ENCODE data around the gene BCLAF3. TPM values are rescaled to one million over a fixed set of nuclear protein-coding genes. Genes with fewer than 3 reads are reported as not detected.
A peak's percentile ranks its signal among the peaks of the same experiment; 100 is the strongest.

The BCLAF3 gene
- total and polyA plus RNA-seq, 3 donors from 2014 or later = 5.7 to 10.7 (median 7.7) TPM

DNA sequence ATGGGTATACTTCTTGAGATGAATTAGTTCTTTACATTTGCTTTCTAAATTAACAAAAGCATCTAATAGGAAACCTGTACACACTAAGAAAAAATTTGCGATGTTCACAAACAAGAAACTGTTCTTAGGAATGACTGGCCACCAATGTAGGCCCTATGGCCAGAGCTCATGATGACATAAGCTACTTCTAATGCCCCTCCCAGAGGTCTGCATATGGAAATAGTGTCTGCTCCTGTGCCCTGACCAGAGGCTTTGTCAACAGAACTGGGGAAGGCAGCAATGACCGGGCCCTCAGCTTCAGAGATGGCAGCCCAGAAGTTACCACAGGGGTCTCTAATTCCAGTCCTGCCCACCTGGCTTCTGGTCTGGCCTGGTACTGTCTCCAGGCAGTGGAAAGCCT, 15.0 kb upstream of the BCLAF3 start:
- H3K27ac ChIP-seq = no peak overlapping the region
- WGBS, 2 donors = 52 to 96% methylated on average over 2 of the region's 2 CpGs
- intact Hi-C loops (cut with DNase I; ENCODE audit: low total_unique reads) = no loop called here
- no peak for TF ChIP-seq POLR2A (IDR thresholded peaks at IDR 0.05)
- DNase-seq = no peak
- H3K4me1 ChIP-seq = no peaks in the 10 kb centered on the region
- no peaks in the 10 kb centered on the region for H3K27me3 ChIP-seq
- no peaks in the 10 kb centered on the region for H3K9me3 ChIP-seq
- H3K36me3 ChIP-seq (ENCODE audit: low read depth, missing control alignments) = no peaks in the 10 kb centered on the region
- H3K4me3 ChIP-seq = no peak overlapping the region

GRCh38 chrX:20001588-20001987, 10.7 kb upstream of the BCLAF3 start:
- no peak for DNase-seq
- Histone ChIP-seq H3K4me1 (no peaks in the 10 kb centered on the region), H3K27me3 (no peaks in the 10 kb centered on the region), H3K27ac (no peak overlapping the region), H3K4me3 (no peak overlapping the region), H3K9me3 (no peaks in the 10 kb centered on the region), H3K36me3 (ENCODE audit: low read depth, missing control alignments) (no peaks in the 10 kb centered on the region)
- WGBS, 2 donors = 72 to 90% methylated on average over 2 to 4 of the region's 4 CpGs
- intact Hi-C loops (cut with DNase I; ENCODE audit: low total_unique reads) = no loop called here
- TF ChIP-seq POLR2A (IDR thresholded peaks at IDR 0.05) = no peak
- TF ChIP-seq, protein P1, sequence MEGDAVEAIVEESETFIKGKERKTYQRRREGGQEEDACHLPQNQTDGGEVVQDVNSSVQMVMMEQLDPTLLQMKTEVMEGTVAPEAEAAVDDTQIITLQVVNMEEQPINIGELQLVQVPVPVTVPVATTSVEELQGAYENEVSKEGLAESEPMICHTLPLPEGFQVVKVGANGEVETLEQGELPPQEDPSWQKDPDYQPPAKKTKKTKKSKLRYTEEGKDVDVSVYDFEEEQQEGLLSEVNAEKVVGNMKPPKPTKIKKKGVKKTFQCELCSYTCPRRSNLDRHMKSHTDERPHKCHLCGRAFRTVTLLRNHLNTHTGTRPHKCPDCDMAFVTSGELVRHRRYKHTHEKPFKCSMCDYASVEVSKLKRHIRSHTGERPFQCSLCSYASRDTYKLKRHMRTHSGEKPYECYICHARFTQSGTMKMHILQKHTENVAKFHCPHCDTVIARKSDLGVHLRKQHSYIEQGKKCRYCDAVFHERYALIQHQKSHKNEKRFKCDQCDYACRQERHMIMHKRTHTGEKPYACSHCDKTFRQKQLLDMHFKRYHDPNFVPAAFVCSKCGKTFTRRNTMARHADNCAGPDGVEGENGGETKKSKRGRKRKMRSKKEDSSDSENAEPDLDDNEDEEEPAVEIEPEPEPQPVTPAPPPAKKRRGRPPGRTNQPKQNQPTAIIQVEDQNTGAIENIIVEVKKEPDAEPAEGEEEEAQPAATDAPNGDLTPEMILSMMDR (IDR thresholded peaks at IDR 0.05) = no peak

DNA sequence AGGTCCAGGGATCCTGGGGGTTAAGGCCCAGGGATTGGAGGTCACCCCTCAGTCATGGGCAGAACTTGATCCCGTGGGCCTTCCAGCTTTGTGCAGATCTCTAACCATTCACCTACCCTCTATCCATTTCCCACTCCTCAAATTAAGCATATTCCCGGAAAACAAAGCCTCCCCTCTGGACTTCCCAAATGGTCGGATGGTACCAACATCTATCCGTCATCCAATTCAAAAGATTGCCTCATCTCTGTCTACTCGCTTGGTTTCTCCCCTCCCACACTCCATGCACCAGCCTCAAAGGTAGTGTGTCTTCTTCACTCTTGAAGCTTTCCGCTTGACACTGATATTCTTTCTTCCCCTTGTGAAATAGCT, 473 bp upstream of the BCLAF3 start:
- WGBS, 2 donors = 36 to 48% methylated on average over 5 to 6 of the region's 6 CpGs
- no peaks in the 10 kb centered on the region for H3K4me1 ChIP-seq
- no peaks in the 10 kb centered on the region for H3K9me3 ChIP-seq
- DNase-seq = no peak
- peak overlapping the region in 1 of 2 donors; percentile 59 for H3K27ac ChIP-seq
- intact Hi-C loops (cut with DNase I; ENCODE audit: low total_unique reads) = no loop called here
- no peaks in the 10 kb centered on the region for H3K27me3 ChIP-seq
- H3K4me3 ChIP-seq = peak overlapping the region; percentile 31 to 59
- TF ChIP-seq, protein P1 (IDR thresholded peaks at IDR 0.05) = no peak
- TF ChIP-seq POLR2A (IDR thresholded peaks at IDR 0.05) = no peak
- H3K36me3 ChIP-seq (ENCODE audit: low read depth, missing control alignments) = no peaks in the 10 kb centered on the region

- intact Hi-C loops (cut with DNase I; ENCODE audit: low total_unique reads) = no loop called here
- H3K27ac ChIP-seq = peak overlapping the region; percentile 18 to 59
Measured at GRCh38 chrX:19990151-19990555, 708 bp downstream of the BCLAF3 start.

GRCh38 chrX:19987856-19988255, 3.0 kb downstream of the BCLAF3 start:
- intact Hi-C loops (cut with DNase I; ENCODE audit: low total_unique reads) = no loop called here
- TF ChIP-seq, protein P1 (IDR thresholded peaks at IDR 0.05) = no peak
- no peak for TF ChIP-seq POLR2A (IDR thresholded peaks at IDR 0.05)
- DNase-seq = no peak
- WGBS, 2 donors = 82 to 93% methylated on average over 5 of the region's 5 CpGs
- H3K4me3 ChIP-seq = no peak overlapping the region
- H3K36me3 ChIP-seq (ENCODE audit: low read depth, missing control alignments) = no peaks in the 10 kb centered on the region
- H3K9me3 ChIP-seq = no peaks in the 10 kb centered on the region
- H3K27ac ChIP-seq = no peak overlapping the region
- H3K27me3 ChIP-seq = no peaks in the 10 kb centered on the region
- no peaks in the 10 kb centered on the region for H3K4me1 ChIP-seq

More at GRCh38 chrX:19990151-19990555, 708 bp downstream of the BCLAF3 start:
- no peaks in the 10 kb centered on the region for H3K9me3 ChIP-seq
- no peaks in the 10 kb centered on the region for H3K36me3 ChIP-seq (ENCODE audit: low read depth, missing control alignments)
- peak overlapping the region; percentile 59 to 82 for H3K4me3 ChIP-seq
- WGBS, 2 donors = 0 to 1% methylated on average over 4 to 24 of the region's 25 CpGs
- H3K4me1 ChIP-seq = no peaks in the 10 kb centered on the region
- H3K27me3 ChIP-seq = no peaks in the 10 kb centered on the region
- DNase-seq = peak; percentile 17
- TF ChIP-seq, protein P1 (IDR thresholded peaks at IDR 0.05) = no peak
- no peak for TF ChIP-seq POLR2A (IDR thresholded peaks at IDR 0.05)
